ENCODE results near the gene NTN3.
A peak's percentile ranks its signal among the peaks of the same experiment; 100 is the strongest.

The NTN3 gene

DNA sequence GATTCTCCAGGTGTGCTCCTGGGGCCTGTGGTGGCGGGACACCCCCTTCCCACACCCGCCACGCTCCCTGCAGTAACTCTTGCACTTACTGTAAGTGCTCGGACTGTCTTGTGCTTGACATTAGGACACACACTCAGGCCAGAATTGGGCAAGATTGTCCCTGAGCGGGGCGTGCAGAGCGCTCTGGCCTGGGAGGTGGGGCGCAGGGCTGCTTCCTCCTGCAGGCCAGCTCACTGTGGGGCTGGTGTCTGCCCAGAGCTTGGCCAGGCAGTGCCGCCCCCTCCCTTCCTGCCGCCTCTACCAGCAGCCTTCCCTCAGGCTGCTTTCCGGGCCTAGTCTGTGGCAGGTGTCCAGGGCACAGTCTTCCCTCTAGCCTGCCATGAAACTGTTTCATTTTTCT lies 36.6 kb downstream of the NTN3 start:
- peaks cover 33% of the 10 kb centered on the region for H3K27me3 Mint-ChIP-seq
- no peaks in the 10 kb centered on the region for H3K36me3 Mint-ChIP-seq
- no peak overlapping the region for H3K4me3 Mint-ChIP-seq
- CTCF ChIA-PET, result interaction anchor here (0.8 kb wide), 1 partner anchor 237 kb away, joined by 3 read pairs; no protein-coding TSS in a partner anchor
- no peak for DNase-seq
- H3K9me3 Mint-ChIP-seq, result no peaks in the 10 kb centered on the region
- peaks cover 9% of the 10 kb centered on the region for H3K4me1 Mint-ChIP-seq
- H3K27ac Mint-ChIP-seq, result no peak overlapping the region

DNA sequence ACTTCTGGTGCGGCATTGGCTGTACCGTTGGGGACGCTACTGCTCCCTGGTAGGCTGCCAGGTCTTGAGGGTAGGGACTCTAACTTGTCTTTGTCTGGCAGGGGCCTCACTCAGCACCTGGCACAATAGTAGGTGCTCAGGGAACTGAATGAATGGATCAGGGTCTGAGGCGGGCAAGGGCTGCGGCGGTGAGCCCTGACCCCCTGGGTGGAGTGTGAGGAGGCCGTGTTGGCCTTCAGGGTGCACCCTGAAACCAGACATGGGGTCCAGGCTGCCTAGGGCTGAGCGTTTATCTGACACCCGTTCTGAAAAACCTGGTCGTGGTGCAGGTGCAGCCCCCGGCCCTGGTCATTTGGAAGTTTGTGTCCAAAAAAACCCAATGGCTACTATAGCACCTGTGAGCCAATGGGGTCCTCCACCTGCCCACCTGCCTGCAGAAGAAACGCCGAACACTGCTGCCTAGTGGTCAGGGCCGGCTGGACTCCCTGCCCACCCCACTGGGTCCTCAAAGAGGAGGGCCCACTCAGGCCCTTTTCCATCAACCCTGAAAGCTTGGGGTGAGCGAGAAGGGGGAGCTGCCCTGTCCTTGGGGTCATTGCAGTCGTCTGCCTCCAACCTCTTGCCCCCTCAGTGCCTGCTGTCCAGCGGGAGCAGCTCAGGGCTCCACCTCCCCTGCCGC lies 37.8 kb downstream of the NTN3 start:
- H3K27me3 Mint-ChIP-seq, result peaks cover 33% of the 10 kb centered on the region
- DNase-seq, result no peak
- H3K36me3 Mint-ChIP-seq, result no peaks in the 10 kb centered on the region
- peaks cover 17% of the 10 kb centered on the region for H3K4me1 Mint-ChIP-seq
- CTCF ChIA-PET, result interaction anchor here (1.7 kb wide), 1 partner anchor 7 kb away, joined by 5 read pairs; no protein-coding TSS in a partner anchor
- no peak overlapping the region for H3K4me3 Mint-ChIP-seq
- no peak overlapping the region for H3K27ac Mint-ChIP-seq
- H3K9me3 Mint-ChIP-seq, result no peaks in the 10 kb centered on the region

DNA sequence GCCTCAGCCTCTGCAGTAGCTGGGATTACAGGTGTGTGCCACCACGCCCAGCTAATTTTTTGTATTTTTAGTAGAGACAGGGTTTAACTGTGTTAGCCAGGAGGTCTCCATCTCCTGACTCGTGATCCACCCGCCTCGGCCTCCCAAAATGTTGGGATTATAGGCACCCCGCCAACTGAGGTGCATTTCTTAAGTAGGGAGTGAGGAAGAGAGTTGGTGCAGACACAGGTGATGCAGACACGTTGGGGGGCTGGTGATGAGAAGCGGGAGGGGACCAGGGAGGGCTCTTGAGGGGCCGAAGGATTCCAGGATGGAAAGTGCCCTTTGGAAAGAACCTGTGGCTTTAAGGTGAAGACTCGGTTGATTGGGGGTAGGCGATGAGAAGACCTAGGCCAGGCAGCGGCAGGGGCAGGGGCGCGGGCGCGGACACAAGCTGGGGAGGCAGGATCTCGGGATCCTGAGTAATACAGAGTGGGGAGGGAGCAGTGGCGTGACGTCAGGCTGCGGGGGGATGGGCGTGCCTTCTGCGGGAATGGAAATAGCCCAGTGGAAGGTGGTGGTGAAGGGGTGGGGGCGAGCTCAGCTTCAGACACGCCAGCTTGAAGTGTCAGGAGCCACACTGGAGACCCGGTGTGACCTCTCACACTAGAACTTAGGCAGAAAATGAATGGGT lies 40.2 kb downstream of the NTN3 start:
- CTCF ChIA-PET, result interaction anchor here (0.9 kb wide), 1 partner anchor 16 kb away, joined by 4 read pairs; no protein-coding TSS in a partner anchor
- Mint-ChIP-seq H3K9me3 (no peaks in the 10 kb centered on the region), H3K4me3 (no peak overlapping the region), H3K27ac (no peak overlapping the region), H3K4me1 (peaks cover 33% of the 10 kb centered on the region), H3K36me3 (peaks cover 2% of the 10 kb centered on the region), H3K27me3 (peaks cover 29% of the 10 kb centered on the region)
- DNase-seq, result no peak

DNA sequence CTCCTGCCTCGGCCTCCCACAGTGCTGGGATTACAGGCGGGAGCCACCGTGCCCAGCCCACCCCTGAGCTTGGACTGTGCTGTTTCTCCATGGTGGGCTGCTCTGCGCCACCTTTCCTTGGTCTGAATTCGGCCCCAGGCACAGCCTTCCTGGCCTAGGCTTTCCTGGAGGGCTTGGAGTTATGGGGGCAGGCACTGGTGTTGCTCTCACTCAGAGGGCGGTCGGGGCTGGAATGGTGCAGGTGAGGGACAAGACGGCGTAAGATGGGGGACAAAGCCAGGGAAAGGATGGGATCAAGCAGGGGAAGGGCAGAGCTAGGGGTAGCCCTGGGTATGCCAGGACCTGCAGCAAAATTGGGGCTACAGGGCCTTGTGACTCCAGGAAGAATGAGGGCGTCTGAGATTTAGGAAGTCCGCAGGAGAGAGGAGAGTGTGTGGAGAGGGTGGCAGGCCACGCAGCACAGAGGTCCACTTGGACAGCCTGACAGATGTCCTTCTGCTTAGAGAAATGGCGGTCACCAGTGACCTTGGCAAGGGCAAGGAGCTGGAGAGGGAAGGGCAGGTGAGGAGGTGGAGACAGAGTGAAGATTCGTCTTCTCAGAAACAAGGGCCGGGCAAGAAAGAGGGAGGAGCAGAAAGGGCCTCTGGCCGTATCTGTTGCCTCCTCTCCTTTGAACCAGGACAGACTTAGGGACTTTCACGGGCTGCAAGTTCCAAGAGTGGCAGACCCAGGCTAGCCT lies 41.1 kb downstream of the NTN3 start:
- Mint-ChIP-seq H3K36me3 (peaks cover 8% of the 10 kb centered on the region), H3K4me1 (peaks cover 42% of the 10 kb centered on the region), H3K9me3 (no peaks in the 10 kb centered on the region), H3K4me3 (peak overlapping the region; percentile 91), H3K27me3 (peaks cover 26% of the 10 kb centered on the region), H3K27ac (peak overlapping the region; percentile 95)
- CTCF ChIA-PET, result no interaction called here
- no peak for DNase-seq

DNA sequence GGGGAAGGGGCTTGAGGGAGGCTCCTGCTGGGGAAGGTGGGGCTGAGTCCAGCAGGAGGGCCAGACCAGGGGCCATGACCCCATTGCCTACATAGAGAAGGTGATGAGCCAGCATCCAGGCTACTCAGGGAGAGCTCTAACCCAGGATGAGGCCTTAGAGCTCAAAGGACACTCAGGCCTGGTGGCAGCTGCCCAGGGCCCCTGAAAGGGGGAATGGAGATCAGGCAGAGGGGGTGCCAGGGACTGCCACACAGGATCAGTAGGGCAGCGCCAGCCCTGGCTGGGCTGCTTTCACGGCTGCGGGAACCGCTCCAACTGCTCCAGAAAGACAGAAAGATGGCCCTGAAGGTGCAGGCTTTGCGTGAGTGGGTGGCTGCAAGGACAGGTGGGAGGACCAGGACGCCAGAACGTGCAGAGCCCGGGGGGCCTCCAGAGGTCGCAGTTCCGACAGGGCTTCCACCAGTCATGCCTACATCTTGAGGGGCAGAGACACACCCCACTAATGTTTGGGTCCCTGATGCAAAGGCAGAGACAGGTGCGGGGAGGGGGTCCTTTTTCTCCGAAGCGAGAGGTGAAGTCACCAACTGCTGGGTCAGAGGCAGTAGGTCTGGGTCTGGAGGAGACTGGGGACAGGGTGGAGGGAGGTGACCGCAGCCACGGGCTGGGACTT lies 41.8 kb downstream of the NTN3 start:
- H3K9me3 Mint-ChIP-seq, result no peaks in the 10 kb centered on the region
- peak; percentile 38 for DNase-seq
- H3K4me3 Mint-ChIP-seq, result peak overlapping the region; percentile 91
- peaks cover 24% of the 10 kb centered on the region for H3K27me3 Mint-ChIP-seq
- peaks cover 46% of the 10 kb centered on the region for H3K4me1 Mint-ChIP-seq
- peaks cover 8% of the 10 kb centered on the region for H3K36me3 Mint-ChIP-seq
- CTCF ChIA-PET, result no interaction called here
- peak overlapping the region; percentile 95 for H3K27ac Mint-ChIP-seq

DNA sequence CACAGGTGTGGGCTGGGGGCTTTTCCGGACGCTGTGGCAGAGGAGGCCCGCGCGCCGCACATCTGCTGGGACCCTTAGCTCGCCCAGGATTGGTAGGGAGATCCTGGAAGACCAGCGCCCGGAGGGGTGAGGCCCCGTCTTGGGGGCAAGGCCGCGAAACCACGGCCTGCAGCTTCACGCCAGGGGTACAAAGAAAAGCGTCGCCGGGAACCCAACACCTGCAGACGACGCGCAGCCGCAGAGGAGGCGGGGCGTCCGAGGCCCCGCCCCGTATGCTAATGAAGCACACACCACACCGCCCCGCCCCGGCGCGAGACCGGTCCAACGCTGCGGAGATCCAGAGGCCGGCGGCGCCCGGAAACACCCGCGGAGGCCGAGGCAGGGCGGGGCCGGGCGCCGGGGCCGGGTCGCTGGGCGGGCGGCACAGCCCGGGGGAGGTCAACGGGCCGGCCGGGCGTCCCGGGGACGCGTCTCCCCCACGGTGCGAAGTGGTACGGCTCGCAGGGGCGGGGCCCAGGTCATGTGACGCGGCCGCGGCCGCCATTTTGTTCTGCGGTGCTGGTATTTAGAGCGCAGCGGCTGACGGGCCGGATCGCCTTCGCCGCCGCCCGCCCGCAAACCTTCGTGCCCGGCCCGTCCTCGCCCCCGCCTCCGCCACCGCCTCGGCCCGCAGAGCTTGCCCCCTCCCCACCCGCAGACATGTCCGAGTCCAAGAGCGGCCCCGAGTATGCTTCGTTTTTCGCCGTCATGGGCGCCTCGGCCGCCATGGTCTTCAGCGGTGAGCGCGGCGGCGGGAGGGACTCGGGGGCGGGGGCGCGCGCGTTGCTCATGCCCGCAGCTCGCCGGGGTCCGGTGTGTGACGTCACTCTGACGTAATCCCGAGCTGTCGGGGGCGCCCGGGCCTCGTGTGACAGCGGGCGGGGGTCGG lies 42.6 kb downstream of the NTN3 start, which contains the start of gene ATP6V0C:
ATP6V0C (plus strand) TSS at position 548 of the 928 bp plus-strand sequence; CDS start at position 700, 152 bp downstream.
- no peaks in the 10 kb centered on the region for H3K9me3 Mint-ChIP-seq
- H3K4me1 Mint-ChIP-seq, result peaks cover 44% of the 10 kb centered on the region
- DNase-seq, result peak; percentile 94
- peak within 1 kb of the TSS; percentile 91 for H3K4me3 Mint-ChIP-seq
- peaks cover 24% of the 10 kb centered on the region for H3K27me3 Mint-ChIP-seq
- H3K36me3 Mint-ChIP-seq, result peaks cover 8% of the 10 kb centered on the region
- CTCF ChIA-PET, result no interaction called here
- H3K27ac Mint-ChIP-seq, result peak within 1 kb of the TSS; percentile 95

DNA sequence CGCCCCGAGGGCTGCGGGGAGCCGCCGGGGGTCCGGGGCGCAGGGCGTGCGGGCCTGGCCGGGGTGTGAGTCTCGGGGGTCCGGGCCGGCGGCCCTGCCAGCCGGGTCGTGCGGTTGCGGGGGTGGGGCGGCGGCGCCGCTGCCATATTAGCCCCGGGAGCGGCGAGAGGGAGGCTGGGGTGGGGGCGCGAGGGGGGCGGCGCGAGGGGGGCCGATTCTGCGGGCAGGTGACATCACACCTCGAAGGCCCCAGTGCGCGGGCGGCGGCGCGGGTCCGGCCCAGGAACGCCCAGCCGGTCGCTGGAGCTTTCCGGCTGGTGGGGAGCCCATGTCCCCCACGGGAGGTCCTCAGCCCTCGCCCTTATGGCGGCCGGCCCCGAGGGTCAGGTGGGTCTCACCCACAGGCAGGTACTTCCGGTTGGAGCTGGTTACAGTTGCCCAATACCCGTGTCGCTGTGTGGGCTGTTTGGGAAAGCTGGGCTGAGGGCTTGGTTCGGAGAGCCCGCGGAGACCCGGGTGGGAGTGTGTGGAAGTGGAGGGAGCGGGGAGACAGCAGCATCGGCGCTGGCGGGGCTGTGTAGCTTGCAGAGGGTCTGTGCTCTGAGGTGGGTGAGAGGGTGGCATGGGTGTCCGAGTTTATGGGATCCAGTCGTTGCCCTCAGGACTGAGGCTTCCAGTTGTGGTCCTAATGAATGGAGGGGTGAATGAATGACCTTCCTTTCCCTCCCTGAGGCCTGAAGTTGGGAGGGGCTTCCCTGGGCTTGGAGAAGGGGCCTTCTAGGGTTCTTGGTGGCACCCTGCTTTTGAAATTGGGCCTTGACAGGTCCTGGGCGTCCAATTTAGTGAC lies 43.5 kb downstream of the NTN3 start:
- CTCF ChIA-PET, result no interaction called here
- H3K4me3 Mint-ChIP-seq, result peak overlapping the region; percentile 91
- no peaks in the 10 kb centered on the region for H3K9me3 Mint-ChIP-seq
- peak; percentile 59 for DNase-seq
- peak overlapping the region; percentile 94 for H3K27ac Mint-ChIP-seq
- peaks cover 24% of the 10 kb centered on the region for H3K27me3 Mint-ChIP-seq
- H3K4me1 Mint-ChIP-seq, result peaks cover 51% of the 10 kb centered on the region
- peaks cover 9% of the 10 kb centered on the region for H3K36me3 Mint-ChIP-seq

DNA sequence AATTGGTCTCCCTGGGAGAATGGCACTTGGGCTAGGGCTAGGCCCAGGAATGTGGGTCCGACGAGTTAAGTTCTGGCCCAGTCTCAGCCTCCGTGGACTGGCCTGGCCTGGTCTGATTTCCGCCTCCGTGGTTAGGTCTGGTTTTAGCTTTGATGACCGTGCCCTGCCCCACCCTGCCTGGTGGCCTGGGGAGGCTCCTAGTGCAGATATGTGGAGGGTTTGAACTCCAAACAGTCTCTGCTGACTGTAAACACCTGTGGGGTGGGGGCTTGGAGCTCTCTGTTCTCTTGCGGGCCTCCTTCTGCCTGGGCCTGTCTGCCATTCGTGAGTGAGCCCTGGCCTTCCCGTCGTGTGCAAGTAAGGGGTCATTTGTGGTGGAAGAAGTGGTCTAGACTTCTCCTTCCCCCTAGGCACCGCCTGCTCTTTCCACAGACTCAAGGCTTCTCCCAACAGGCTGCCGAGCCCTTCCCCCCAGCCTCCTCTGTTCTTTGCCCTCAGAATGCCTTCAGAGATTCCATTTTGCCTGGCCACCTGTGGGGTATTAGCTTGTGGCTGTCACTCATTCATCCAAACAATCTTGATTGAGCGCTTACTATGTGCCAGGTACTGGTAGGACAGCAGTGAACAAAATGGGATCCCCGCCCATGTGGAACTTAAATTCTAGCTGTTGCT lies 44.2 kb downstream of the NTN3 start:
- DNase-seq, result no peak
- Mint-ChIP-seq H3K36me3 (peaks cover 14% of the 10 kb centered on the region), H3K4me1 (peaks cover 56% of the 10 kb centered on the region), H3K27me3 (peaks cover 17% of the 10 kb centered on the region), H3K4me3 (peak overlapping the region; percentile 91), H3K27ac (peak overlapping the region; percentile 94), H3K9me3 (no peaks in the 10 kb centered on the region)
- CTCF ChIA-PET, result no interaction called here

DNA sequence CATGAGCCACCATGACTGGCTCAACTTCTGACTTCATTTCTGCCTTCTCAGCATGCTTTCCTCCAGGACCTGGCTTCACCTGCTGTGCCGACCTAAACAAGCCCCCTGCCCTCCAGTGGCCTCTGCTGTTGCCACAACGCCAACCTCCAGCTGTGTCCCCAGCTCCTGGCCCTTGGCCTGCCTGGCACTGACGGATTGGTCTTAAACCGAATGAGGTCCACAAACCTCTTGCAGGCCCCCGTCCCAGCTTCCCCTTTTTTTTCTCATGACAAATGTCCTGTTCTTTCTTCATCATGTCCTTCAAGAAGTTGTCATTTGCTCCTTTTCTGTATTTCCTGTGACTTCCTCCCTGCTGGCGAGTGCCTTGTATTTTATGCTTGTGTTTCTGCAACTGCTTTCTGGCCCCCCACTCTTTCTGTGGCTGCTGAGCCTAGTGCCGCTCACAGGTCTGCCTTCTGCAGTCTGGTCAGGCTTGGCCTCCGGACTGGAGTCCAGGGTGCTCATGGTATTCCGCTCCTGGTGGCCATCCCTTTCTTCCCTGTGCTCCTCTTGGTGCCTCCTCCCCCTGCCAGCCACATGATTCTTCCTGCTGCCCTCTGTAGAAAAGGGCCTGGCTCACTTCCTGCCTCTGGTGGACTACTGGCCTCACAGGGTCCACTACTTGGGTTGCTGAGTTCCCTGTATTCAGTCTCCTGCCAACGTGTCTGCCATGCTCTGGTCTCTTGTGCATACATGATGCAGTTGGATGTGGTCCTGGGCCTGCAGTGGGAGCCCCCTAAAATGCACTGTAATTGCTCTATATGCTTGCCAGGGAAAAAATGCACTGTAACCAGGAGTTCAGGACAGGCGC lies 45.5 kb downstream of the NTN3 start:
- H3K4me3 Mint-ChIP-seq, result peak overlapping the region; percentile 91
- CTCF ChIA-PET, result no interaction called here
- H3K27me3 Mint-ChIP-seq, result peaks cover 10% of the 10 kb centered on the region
- no peak for DNase-seq
- peaks cover 19% of the 10 kb centered on the region for H3K36me3 Mint-ChIP-seq
- peaks cover 65% of the 10 kb centered on the region for H3K4me1 Mint-ChIP-seq
- H3K9me3 Mint-ChIP-seq, result no peaks in the 10 kb centered on the region
- peak overlapping the region; percentile 84 for H3K27ac Mint-ChIP-seq

DNA sequence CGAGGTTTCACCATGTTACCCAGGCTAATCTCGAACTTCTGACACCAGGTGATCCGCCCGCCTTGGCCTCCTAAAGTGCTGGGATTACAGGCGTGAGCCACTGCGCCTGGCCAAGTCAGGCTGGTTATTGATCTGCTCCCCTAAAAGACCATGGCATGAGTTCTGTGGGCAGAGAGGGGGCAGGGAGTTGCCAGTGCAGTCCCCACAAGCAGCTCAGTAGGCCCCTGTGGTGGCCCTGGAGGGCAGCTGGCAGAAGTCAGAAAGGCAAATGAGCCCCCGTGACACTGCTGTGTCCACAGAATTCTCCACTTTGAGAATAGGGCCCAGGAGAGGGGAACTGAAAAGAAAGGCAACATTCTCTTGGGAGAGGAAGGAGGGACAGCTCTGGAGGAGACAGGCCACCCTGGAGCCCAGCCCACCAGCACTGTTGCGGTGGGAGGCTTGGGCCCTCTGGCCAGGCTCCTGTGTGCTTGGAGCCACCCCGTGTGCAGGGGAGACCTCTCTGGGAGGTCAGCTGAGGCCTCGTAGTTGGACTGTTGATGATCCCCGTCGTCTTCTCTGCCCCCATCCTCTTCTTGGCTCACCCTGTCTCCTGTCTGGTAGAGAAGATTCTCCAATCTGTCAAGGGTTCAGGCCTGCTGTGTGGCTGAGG lies 47.0 kb downstream of the NTN3 start:
- no peak for DNase-seq
- Mint-ChIP-seq H3K9me3 (no peaks in the 10 kb centered on the region), H3K27me3 (no peaks in the 10 kb centered on the region), H3K4me3 (no peak overlapping the region), H3K36me3 (peaks cover 19% of the 10 kb centered on the region), H3K27ac (peak overlapping the region; percentile 60), H3K4me1 (peaks cover 57% of the 10 kb centered on the region)
- CTCF ChIA-PET, result no interaction called here
